ENCODE data around the gene OR52I2.

OR52I2 gene

DNA sequence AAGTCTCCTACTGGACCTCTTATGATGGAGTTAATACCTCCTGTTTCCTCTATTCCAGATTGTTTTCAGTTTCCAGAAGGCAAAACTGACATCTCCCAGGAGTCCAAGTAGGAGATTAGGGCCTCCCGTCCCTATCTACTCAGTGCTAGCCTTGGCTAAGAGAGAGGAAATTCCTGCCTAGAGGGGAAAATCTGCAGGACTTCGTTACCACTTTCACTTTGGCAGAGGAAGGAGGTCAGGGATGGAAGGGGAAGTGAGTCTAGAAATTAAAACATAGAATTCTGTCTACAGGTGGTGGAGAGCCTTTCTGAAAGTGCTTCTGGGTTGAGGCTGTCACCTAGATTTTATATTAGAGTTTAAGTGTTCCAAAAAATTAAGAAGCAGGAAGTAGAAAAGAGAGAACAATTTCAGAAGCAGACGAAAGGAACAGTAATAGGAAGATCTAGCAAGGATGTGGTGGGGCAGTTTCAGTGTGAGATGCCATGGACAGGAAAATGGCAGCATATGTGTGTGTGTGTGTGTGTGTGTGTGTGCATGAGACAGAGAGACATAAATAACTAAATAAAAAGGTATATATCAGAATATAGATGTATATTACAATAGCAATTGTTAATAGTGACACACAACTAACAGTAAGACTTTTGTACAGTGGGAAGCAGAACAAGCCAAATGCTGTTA lies 28.9 kb downstream of the OR52I2 start:
- peak; percentile 51 for DNase-seq

DNA sequence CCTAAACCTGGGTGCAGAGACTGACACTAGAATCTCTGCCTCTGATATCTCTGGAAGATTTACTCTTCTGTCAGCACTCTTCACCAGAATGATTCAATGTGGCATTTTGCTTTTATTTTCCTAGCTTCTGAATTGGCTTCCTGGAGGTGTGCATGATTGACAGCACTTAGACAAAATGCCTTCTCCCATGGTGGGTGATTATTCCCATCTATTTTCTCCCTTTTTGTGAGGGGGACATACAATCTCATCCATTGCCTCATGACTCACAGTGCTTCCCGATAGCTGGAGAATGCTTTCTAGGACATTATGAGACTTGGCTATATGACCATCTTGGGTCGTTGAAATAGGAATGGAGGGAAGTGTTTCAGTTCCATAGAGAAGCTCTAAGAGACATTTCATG lies 30.4 kb downstream of the OR52I2 start:
- DNase-seq = no peak

DNA sequence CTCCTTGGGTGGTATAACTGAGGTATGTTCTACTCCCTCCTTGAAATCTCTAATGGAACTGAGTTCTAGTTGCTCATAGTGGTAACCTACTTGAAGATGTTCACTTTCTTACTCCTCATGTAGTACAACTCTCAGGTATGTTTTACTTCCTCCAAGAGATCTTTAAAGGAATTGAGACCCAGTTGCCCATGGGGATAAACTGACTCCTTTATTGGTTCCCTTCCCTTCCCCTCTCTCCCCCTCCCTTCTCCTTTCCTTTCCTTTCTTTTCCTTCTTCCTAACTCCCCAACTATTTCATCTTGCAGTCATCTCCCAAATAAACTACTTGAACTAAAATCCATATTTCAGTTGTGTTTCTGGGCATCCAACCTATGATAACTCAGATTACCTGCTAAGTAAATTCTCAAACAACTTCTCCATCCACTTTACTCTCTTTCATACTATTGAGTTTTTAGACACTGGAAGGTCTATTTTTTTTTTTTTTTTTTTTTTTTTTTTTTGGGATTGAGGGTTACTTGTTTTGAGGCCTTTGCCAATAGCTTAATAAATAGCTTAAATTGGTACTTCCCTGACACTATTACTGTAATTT lies 34.4 kb downstream of the OR52I2 start:
- no peak for DNase-seq

DNA sequence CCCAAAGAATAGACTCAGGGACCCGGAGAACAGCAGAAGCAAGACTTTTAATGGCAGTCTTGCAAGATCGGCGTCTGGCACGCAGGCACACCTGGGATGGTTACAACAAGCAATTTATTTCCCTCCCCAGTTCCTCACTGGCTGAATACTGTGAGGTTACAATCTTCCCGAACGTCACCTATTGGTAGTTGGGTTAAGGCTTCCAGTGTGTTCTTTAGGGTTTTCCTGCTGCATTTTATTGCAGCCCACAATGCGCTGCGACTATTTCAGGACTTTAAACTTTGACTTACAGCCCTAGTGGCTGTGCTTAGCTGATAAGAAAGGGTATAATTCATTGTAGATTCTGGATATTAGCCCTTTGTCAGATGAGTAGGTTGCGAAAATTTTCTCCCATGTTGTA lies 38.0 kb downstream of the OR52I2 start:
- no peak for DNase-seq

DNA sequence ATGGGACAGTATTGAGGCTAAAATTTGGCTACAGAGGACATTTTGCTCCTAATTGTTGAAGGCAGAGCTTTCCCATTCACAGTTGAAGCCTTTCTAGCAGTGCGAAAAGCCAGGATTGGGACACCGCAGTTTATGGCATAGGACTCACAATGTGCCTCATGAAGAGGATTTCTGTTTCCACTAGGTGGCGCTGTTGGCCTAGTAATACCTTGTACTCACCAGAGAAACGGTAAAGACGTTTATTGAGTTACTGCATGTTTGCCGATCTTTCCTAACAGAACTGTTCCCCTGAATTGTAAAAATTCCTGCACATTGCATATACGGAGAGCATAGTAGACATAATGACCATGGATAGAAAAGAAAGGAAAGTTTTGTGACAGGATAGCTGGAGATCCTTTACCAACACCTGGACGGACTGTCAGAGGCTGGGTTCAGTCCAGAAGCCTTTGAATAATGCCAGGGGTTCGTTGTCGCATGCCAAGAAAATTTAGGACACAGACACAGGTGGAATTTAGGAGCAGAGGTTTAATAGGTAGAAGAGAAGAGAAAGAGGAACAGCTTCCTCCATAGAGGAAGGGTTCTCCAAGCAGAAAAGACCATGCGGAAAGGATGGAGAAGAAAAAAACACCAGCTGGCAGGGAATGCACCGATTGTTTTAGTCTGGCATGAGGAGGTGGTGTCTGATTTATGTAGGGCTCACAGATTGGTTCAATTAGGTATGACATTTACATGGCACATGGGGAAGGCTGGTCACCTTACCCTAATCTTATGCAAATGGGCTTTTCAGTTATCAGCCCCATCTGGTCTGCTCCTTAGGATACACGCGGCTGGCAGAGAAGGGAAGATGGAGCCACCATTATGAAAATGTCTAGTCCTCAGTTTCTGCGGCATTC lies 44.9 kb downstream of the OR52I2 start:
- peak; percentile 74 for DNase-seq

DNA sequence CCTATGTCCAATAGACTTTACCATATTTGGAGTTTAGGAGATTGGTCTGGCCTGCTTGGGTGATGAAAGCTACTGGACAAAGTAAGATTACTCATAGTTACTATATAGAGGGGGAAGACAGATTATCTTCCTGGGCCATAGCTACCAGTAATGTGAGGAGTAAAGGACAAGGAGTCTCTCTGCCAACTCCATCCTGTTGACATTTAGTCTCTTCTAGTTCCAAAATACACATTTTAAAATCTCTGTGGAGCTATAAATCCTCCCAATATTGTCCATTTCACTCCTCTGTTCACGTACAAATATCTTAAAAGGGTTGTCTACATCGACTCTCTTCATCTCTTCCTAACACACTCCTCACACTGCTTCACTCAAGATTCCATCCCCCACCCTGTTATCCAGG lies 54.6 kb downstream of the OR52I2 start:
- no peak for DNase-seq

DNA sequence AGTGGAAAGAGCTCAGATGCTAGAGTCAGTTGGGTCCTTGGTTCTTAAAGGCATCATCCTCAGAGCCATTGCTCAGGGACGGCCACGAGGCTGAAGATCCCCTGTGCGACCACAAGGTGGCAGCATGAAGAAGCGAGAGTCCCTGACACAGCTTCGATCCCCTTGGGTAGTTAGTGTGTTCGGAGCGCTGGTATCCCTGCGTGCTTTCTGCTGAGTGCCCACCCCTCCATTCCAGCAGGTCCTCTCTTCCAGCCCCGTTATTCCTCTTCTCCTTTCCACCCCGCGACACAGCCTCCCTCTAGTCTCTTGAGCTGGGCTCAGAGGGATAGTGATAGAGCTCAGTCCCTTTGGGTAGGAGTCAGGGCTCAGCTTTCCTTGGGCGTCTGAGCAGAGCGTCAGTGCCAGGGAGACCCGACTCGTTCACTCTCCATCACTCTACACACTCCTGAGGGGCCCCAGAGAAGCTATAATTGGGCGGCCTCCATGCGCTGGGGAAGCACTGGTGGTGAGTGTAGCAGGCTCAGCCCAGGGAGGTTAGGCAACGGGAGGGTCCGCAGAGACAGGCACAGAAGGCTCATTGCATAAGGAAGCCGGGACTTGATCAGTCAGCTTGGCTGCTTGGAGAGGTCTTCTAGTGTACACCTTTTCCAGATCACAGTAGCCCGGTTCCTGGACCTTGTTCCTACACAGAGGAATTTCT lies 55.6 kb downstream of the OR52I2 start, which contains the start of gene OR51D1:
OR51D1 (plus strand) TSS at position 516 of the 700 bp plus-strand sequence. CDS start 2,314 bp downstream, outside the sequence.
- DNase-seq = peak; percentile 69

DNA sequence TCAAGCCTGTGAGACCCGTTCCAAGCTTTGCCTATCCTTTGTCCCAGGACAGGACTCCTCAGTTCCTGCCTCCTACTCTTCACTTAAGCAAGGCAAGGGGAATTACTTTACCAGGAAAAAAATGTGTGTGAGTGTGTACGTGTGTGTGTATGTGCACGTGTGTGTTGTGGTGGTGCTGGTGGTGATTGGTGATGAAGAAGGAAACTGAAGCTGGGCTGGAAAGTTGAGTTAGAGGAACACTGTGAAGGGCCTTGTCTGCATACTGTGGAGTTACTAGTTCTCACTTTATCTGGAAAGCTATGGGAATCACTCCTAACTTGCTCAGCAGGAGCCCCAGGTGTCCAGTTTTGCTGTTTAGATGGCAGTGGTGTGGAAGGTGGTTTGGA lies 56.1 kb downstream of the OR52I2 start:
- no peak for DNase-seq

DNA sequence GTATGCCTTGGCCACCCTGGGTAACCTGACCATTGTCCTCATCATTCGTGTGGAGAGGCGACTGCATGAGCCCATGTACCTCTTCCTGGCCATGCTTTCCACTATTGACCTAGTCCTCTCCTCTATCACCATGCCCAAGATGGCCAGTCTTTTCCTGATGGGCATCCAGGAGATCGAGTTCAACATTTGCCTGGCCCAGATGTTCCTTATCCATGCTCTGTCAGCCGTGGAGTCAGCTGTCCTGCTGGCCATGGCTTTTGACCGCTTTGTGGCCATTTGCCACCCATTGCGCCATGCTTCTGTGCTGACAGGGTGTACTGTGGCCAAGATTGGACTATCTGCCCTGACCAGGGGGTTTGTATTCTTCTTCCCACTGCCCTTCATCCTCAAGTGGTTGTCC lies 58.4 kb downstream of the OR52I2 start:
- no peak for DNase-seq

DNA sequence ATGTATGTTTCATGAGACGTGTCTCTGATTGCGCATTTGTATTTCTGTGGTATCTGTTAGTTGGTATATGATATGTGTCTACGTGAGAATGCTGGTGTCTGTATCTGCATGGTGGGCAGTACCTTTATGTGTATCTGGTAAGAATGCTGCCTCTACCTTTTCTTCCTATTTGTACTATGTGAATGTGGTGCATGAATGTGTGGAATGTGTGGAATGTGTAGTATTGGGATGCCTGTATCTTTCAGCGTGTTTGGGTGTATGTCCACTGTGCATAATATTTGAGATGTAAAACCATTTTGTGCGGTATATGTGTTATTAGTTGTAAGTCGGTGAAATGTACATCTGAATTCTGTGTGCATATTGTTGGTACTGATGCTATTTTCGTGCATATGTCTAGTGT lies 60.0 kb downstream of the OR52I2 start:
- no peak for DNase-seq

DNA sequence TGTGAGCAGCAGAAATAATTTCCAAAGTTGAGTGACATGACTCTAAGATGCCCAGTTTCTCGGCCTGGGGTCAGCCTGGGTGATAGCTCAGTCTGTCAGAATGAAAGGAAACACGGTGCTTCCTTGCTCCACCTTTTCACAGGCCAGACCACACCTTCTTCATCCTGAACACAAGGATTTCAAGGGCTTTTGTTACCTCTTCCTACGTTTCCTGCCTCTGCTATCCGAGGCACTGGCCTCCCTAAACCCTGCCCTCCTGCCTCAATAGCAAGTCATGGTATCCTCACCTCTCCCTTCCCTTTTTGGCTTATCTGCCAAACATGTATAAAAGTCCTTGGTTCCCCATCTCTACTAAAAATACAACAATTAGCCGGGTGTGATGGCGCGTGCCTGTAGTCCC lies 60.5 kb downstream of the OR52I2 start:
- DNase-seq = no peak
